ENCODE results near the gene MOSMO.
"Not testable (repeated sequence)": the region's sequence is repeated elsewhere in the genome, so short reads cannot be mapped to it uniquely, and the experiment has no call there.

Gene MOSMO

GRCh38 chr16:22045888-22046287, 38.0 kb downstream of the MOSMO start:
- DNase-seq (ENCODE audit: low read depth, low spot score) = not testable (repeated sequence)

GRCh38 chr16:22050963-22051362, 43.1 kb downstream of the MOSMO start:
- no peak for DNase-seq (ENCODE audit: low read depth, low spot score)

GRCh38 chr16:22052980-22053379, 45.1 kb downstream of the MOSMO start:
- no peak for DNase-seq (ENCODE audit: low read depth, low spot score)

DNA sequence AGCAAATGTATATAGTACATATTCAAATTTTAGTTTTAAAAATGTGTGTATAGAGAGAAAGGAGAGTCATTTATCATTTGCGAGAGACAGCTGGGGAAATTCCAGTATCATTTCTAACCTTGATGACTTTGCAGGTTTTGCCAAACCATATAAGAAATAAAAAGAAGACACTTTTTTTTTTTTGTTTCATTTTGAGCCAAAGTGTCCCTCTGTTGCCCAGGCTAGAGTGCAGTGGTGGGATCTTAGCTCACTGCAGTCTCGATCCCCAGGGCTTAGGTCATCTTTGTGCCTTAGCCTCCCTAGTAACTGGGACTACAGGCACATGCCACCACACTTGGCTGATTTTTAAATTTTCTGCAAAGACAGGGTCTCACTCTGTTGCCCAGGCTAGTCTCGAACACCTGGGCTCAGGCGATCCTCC, 46.0 kb downstream of the MOSMO start:
- no peak for DNase-seq (ENCODE audit: low read depth, low spot score)

- no peak for DNase-seq (ENCODE audit: low read depth, low spot score)
Observed at GRCh38 chr16:22054847-22055590, 47.1 kb downstream of the MOSMO start.

GRCh38 chr16:22055881-22056280, 48.0 kb downstream of the MOSMO start:
- peak; percentile 30 for DNase-seq (ENCODE audit: low read depth, low spot score)

- DNase-seq (ENCODE audit: low read depth, low spot score) = no peak
Observed at GRCh38 chr16:22063888-22064467, 56.1 kb downstream of the MOSMO start.

DNA sequence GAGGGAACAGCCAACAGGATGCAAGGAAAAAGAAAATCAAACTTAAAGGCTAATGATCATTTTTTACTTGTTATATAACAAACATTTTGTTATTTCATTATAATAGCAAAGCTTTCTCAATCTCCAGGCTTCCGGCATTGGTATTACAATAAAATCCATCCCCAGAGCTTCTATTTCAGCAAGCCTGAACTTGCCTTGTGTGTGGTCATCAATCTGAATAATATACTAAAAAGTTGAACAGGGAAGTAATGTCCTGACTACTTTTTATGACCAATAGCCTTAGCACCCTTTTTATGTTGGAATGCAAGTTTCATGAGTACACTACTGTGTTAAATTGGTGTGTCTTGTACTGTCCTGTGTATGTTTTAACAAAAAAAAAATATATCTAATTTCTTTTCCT, 57.3 kb downstream of the MOSMO start:
- no peak for DNase-seq (ENCODE audit: low read depth, low spot score)

- DNase-seq (ENCODE audit: low read depth, low spot score) = no peak
Observed at GRCh38 chr16:22070361-22071330, 62.7 kb downstream of the MOSMO start.

GRCh38 chr16:22071331-22071910, 63.5 kb downstream of the MOSMO start:
- no peak for DNase-seq (ENCODE audit: low read depth, low spot score)

DNA sequence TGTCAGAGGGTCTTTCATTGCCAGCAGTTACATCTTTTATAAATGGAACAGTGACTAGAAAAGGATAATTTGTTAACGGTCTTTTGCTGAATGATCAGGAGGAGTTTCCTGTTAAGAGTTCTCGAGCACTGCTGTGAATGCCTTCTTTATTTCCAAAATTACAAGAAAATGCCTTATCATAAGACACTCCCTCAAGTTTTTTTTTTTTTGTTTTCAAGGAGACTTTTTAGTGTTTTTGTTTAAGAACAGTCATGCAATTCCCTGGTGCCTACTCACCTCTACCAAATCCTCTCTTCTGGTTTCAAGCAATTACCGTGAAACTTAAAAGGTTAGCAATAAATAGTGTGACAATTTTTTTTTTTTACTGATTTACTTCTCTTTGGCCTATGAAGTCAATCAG, 65.4 kb downstream of the MOSMO start:
- DNase-seq (ENCODE audit: low read depth, low spot score) = no peak

DNA sequence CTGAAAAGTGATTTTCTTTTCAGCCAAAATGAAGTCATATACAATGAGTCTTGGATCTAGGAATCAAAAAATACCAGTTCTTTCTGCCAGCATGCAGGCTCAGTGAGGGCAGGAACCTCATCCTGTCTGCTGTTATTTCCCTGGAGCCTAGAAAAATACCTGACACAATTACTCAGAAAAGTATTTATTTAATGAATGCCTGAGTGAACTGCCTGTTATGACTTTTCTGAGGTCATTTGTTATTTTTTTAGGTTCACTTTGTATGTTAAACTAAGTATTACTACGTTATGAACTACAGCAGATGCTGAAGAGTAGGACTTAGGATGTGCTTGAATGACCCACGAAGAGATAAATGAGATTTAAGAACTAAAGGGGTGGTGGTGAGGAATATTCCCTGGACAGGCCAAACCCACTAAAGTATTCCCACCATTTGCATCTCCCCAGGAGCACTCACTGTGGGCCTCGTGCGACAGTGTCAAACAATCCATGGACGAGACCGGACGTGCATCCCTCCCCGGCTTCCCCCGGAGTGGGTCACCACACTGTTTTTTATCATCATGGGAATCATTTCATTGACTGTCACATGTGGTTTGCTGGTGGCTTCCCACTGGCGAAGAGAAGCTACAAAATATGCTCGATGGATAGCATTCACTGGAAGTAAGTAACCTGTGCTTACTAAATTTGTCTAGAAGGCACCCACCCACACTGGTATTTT, 67.3 kb downstream of the MOSMO start:
- no peak for DNase-seq (ENCODE audit: low read depth, low spot score)

GRCh38 chr16:22075776-22076175, 67.9 kb downstream of the MOSMO start:
- no peak for DNase-seq (ENCODE audit: low read depth, low spot score)

- peak; percentile 73 for DNase-seq (ENCODE audit: low read depth, low spot score)
Observed at GRCh38 chr16:22077700-22078313, 69.9 kb downstream of the MOSMO start.

DNA sequence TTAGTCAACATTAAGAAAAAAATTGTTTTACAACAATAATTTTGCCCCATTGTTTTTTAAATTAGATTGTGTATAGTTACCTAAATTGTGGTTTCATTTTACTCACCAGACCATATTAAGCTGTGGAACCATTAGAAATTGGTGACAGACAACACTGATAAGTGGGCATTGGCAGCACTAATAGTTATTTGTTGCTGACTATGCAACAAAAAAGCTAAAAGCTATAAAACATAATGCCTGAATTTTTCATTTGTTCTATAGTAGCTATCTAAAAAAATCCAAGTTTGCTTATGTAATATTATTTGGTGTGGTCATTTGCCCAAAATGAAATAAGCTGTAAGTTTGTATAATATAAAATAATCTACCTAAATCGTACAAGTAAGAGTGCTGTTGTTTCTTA, 70.7 kb downstream of the MOSMO start:
- no peak for DNase-seq (ENCODE audit: low read depth, low spot score)

DNA sequence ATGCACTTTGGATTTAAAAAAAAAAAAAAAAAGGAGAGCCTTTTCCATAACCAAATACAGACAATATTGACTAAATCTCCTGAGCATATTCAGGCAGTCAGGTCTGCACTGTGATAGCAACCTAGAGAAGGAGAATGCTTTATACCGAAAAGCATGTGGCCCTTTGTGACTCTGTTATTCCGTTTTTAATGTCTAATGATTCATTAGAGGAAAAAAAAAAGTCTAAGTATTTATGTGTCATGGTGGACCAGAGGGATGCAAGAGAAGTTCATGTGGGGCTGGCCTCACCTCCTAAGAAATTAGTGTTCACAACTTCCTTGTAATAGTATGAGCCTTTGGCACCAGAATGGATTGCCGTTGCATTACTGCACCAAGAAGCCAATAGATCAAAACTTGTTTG, 73.1 kb downstream of the MOSMO start:
- DNase-seq (ENCODE audit: low read depth, low spot score) = no peak

DNA sequence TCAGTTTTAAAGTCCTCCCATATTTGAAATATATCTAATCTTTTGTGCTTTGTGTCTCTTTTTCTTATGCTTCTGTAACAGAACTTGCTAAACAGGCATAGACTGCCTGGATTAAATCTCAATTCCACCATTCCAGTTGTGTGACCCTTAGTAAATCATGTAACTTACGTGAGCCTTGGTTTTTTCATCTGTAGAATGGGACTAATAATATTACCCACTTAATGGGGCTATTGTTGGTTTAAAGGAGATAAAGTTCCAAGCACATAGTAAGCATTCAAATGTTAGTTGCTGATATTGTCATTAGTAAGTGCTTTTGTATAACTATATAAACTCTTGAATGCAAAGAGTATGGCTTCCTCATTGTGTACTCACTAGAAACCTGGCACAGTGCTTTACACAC, 78.5 kb downstream of the MOSMO start:
- no peak for DNase-seq (ENCODE audit: low read depth, low spot score)

- no peak for DNase-seq (ENCODE audit: low read depth, low spot score)
Observed at GRCh38 chr16:22088642-22089041, 80.7 kb downstream of the MOSMO start.

- DNase-seq (ENCODE audit: low read depth, low spot score) = no peak
Observed at GRCh38 chr16:22089910-22090309, 82.0 kb downstream of the MOSMO start.

- DNase-seq (ENCODE audit: low read depth, low spot score) = no peak
Observed at GRCh38 chr16:22091721-22092120, 83.8 kb downstream of the MOSMO start.

Measured in ELF-1 (cell line).